ENCODE results near the gene NPAS2. TPM values are rescaled to one million over a fixed set of nuclear protein-coding genes. Genes with fewer than 3 reads are reported as not detected.

The NPAS2 gene
- polyA plus RNA-seq, 1 donor (not counting 4 experiments of a cell fraction or from before 2014, with no cell fraction given) = 17.7 TPM

DNA sequence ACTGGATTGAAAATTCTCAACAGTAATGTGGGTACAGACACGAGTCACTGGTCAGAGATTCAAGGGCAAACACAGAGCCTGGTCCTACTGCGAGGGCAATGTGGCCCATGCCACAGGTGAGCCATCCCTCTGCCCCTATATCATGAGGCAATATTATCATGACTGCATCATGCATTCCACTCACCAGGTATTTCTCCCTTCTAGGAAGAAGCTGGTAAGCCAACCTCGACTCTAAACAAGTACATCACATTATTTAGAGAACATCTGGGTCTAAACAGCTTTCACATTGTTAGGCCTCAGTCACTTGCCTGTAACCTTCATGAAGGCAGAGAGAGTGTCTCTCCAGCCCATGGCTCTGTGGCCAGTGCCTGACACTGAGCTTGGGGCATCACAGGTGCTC lies 167.6 kb downstream of the NPAS2 start:
- H3K27ac ChIP-seq (ENCODE audit: control insufficient read depth, insufficient read depth, low read length) = no peak overlapping the region
- H3K4me2 ChIP-seq (ENCODE audit: control insufficient read depth, extremely low read depth, insufficient read depth, low read depth, low read length) = no peak overlapping the region
- H3K9ac ChIP-seq (ENCODE audit: control insufficient read depth, extremely low read depth, insufficient read depth, low read length) = no peak overlapping the region
- dilution Hi-C loops (cut with MboI; ENCODE audit: extremely low pct_ligation_motif_present, low sequenced_read_pairs) = no loop called here
- no peak overlapping the region for H2AFZ ChIP-seq (ENCODE audit: control insufficient read depth, low read length)
- H3K27me3 ChIP-seq (ENCODE audit: control insufficient read depth, extremely low read depth, insufficient read depth, low read length) = no peaks in the 10 kb centered on the region
- H3K4me1 ChIP-seq (ENCODE audit: control insufficient read depth, extremely low read depth, insufficient read depth, low read length) = no peaks in the 10 kb centered on the region
- peaks cover 2 to 36% of the 10 kb centered on the region in 2 experiments for H3K36me3 ChIP-seq (ENCODE audit: control insufficient read depth in 2 of 2, extremely low read depth in 1 of 2, insufficient read depth in 2 of 2, low read length in 2 of 2)
- H3K9me1 ChIP-seq (ENCODE audit: control insufficient read depth, extremely low read depth, insufficient read depth, low read length) = no peaks in the 10 kb centered on the region
- no peaks in the 10 kb centered on the region for H3K9me3 ChIP-seq (ENCODE audit: control insufficient read depth, low read depth, low read length)
- FAIRE-seq (no peak), DNase-seq (ENCODE audit: low read depth, low spot score) (no peak)
- no peaks in the 10 kb centered on the region for H3K79me2 ChIP-seq (ENCODE audit: control insufficient read depth, insufficient read depth, low read length)
- TF ChIP-seq, protein P1, sequence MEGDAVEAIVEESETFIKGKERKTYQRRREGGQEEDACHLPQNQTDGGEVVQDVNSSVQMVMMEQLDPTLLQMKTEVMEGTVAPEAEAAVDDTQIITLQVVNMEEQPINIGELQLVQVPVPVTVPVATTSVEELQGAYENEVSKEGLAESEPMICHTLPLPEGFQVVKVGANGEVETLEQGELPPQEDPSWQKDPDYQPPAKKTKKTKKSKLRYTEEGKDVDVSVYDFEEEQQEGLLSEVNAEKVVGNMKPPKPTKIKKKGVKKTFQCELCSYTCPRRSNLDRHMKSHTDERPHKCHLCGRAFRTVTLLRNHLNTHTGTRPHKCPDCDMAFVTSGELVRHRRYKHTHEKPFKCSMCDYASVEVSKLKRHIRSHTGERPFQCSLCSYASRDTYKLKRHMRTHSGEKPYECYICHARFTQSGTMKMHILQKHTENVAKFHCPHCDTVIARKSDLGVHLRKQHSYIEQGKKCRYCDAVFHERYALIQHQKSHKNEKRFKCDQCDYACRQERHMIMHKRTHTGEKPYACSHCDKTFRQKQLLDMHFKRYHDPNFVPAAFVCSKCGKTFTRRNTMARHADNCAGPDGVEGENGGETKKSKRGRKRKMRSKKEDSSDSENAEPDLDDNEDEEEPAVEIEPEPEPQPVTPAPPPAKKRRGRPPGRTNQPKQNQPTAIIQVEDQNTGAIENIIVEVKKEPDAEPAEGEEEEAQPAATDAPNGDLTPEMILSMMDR (optimal IDR thresholded peaks at IDR 0.05 in 1 of 3, IDR thresholded peaks at IDR 0.05 in 1 of 3, conservative IDR thresholded peaks at IDR 0.05 in 1 of 3; ENCODE audit: extremely low read depth in 1 of 3, insufficient read depth in 2 of 3, low read length in 3 of 3) = no peak
- no peak for TF ChIP-seq EZH2 (IDR thresholded peaks at IDR 0.05; ENCODE audit: low read length)
- no peak overlapping the region for H3K4me3 ChIP-seq (ENCODE audit: control insufficient read depth in 2 of 3, extremely low read depth in 1 of 3, insufficient read depth in 2 of 3, low read depth in 1 of 3, low read length in 3 of 3)
- no peaks in the 10 kb centered on the region for H4K20me1 ChIP-seq (ENCODE audit: control insufficient read depth, extremely low read depth, insufficient read depth, low read length)

DNA sequence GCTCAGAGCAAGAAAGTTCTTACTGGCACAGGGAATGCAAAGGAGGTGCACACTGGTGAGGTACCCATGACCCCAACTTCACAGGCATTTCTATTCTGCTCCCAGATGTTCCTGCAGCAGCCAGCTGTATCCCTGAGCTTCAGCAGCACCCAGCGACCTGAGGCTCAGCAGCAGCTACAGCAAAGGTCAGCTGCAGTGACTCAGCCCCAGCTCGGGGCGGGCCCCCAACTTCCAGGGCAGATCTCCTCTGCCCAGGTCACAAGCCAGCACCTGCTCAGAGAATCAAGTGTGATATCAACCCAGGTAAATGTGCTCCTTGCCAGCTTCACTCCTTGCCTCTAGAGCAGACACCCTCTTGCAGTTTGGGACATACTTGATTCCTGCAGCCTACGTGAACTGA lies 168.0 kb downstream of the NPAS2 start:
- Histone ChIP-seq H3K27me3 (ENCODE audit: control insufficient read depth, extremely low read depth, insufficient read depth, low read length) (no peaks in the 10 kb centered on the region), H3K27ac (ENCODE audit: control insufficient read depth, insufficient read depth, low read length) (no peak overlapping the region), H3K9me3 (ENCODE audit: control insufficient read depth, low read depth, low read length) (no peaks in the 10 kb centered on the region), H3K4me1 (ENCODE audit: control insufficient read depth, extremely low read depth, insufficient read depth, low read length) (no peaks in the 10 kb centered on the region), H3K4me2 (ENCODE audit: control insufficient read depth, extremely low read depth, insufficient read depth, low read depth, low read length) (no peak overlapping the region), H3K79me2 (ENCODE audit: control insufficient read depth, insufficient read depth, low read length) (no peaks in the 10 kb centered on the region), H2AFZ (ENCODE audit: control insufficient read depth, low read length) (no peak overlapping the region), H4K20me1 (ENCODE audit: control insufficient read depth, extremely low read depth, insufficient read depth, low read length) (no peaks in the 10 kb centered on the region), H3K9ac (ENCODE audit: control insufficient read depth, extremely low read depth, insufficient read depth, low read length) (no peak overlapping the region), H3K36me3 (ENCODE audit: control insufficient read depth in 2 of 2, extremely low read depth in 1 of 2, insufficient read depth in 2 of 2, low read length in 2 of 2) (peaks cover 2 to 34% of the 10 kb centered on the region in 2 experiments), H3K4me3 (ENCODE audit: control insufficient read depth in 2 of 3, extremely low read depth in 1 of 3, insufficient read depth in 2 of 3, low read depth in 1 of 3, low read length in 3 of 3) (no peak overlapping the region), H3K9me1 (ENCODE audit: control insufficient read depth, extremely low read depth, insufficient read depth, low read length) (no peaks in the 10 kb centered on the region)
- dilution Hi-C loops (cut with MboI; ENCODE audit: extremely low pct_ligation_motif_present, low sequenced_read_pairs) = no loop called here
- FAIRE-seq (no peak), DNase-seq (ENCODE audit: low read depth, low spot score) (no peak)
- no peak for TF ChIP-seq EZH2 (IDR thresholded peaks at IDR 0.05; ENCODE audit: low read length)
- TF ChIP-seq, protein P1 (optimal IDR thresholded peaks at IDR 0.05 in 1 of 3, IDR thresholded peaks at IDR 0.05 in 1 of 3, conservative IDR thresholded peaks at IDR 0.05 in 1 of 3; ENCODE audit: extremely low read depth in 1 of 3, insufficient read depth in 2 of 3, low read length in 3 of 3) = no peak

Measured in keratinocyte (primary cell).